IgD-negative memory B cell (primary cell): ENCODE data around the gene MAP2K6. TPM values are rescaled to one million over a fixed set of nuclear protein-coding genes. Genes with fewer than 3 reads are reported as not detected.
A peak's percentile ranks its signal among the peaks of the same experiment; 100 is the strongest.

Source experiments
- H3K27ac Mint-ChIP-seq, 3 donors: one replicate each; pipeline ENCODE4 v1.8.0; 2020 to 2022; ENCODE audit warnings: mild to moderate bottlenecking in 3 of 3, mixed read lengths in 3 of 3, moderate library complexity in 1 of 3
- H3K27me3 Mint-ChIP-seq: one replicate; pipeline ENCODE4 v1.8.0; 2021; ENCODE audit warnings: mixed read lengths
- H3K36me3 Mint-ChIP-seq: one replicate; pipeline ENCODE4 v1.8.0; 2020; ENCODE audit warnings: mild to moderate bottlenecking, mixed read lengths
- H3K4me1 Mint-ChIP-seq, 3 donors: one replicate each; pipeline ENCODE4 v1.8.0; 2020 to 2022; ENCODE audit warnings: mixed read lengths in 3 of 3, mild to moderate bottlenecking in 1 of 3
- H3K4me3 Mint-ChIP-seq, 4 donors: one replicate each; pipeline ENCODE4 v1.8.0; 2020 to 2022; ENCODE audit warnings: mild to moderate bottlenecking in 4 of 4, mixed read lengths in 4 of 4, moderate library complexity in 3 of 4
- H3K9me3 Mint-ChIP-seq, 3 donors: one replicate each; pipeline ENCODE4 v1.8.0; 2020 to 2021; ENCODE audit warnings: mixed read lengths in 3 of 3, mild to moderate bottlenecking in 1 of 3
- polyA plus RNA-seq: library from polyadenylated mRNA; unstranded; fragments of 300-500 nt; fragmentation: Illumina TruSeq; gene quantifications from one replicate; pipeline ENCODE4 v1.2.3, GENCODE V29; 2021

Gene MAP2K6
- polyA plus RNA-seq, 1 donor from 2014 or later = 7.5 TPM

DNA sequence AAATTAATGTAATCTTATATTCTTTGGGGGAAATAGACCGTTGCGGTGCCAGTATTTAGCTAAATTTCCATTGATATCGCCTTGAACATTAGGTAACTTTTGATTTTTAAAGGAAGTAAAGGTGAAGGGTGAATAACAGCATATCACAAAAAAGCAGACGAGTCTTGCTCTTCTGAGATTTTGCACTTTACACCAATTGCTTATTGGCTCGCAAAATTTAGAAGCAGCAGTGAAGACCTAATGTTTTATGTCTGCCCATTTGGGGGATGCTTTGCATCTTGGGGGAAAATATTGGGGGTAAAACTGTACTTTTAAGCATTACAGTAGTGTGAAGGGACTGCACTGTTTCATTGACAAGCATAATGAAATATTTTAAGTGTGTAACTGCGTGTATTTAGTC lies 934 bp downstream of the MAP2K6 start:
- Mint-ChIP-seq H3K27ac (no peak overlapping the region), H3K4me3 (no peak overlapping the region), H3K4me1 (peaks cover 0 to 5% (median 4%) of the 10 kb centered on the region in 3 donors), H3K27me3 (no peaks in the 10 kb centered on the region), H3K36me3 (peaks cover 2% of the 10 kb centered on the region), H3K9me3 (no peaks in the 10 kb centered on the region)

GRCh38 chr17:69417545-69418483 lies 3.3 kb downstream of the MAP2K6 start:
- no peak overlapping the region for H3K27ac Mint-ChIP-seq
- H3K27me3 Mint-ChIP-seq = no peaks in the 10 kb centered on the region
- no peaks in the 10 kb centered on the region for H3K9me3 Mint-ChIP-seq
- H3K4me1 Mint-ChIP-seq = peaks cover 4 to 10% (median 5%) of the 10 kb centered on the region in 3 donors
- H3K4me3 Mint-ChIP-seq = peak overlapping the region in 1 of 4 donors; percentile 39
- peaks cover 7% of the 10 kb centered on the region for H3K36me3 Mint-ChIP-seq

DNA sequence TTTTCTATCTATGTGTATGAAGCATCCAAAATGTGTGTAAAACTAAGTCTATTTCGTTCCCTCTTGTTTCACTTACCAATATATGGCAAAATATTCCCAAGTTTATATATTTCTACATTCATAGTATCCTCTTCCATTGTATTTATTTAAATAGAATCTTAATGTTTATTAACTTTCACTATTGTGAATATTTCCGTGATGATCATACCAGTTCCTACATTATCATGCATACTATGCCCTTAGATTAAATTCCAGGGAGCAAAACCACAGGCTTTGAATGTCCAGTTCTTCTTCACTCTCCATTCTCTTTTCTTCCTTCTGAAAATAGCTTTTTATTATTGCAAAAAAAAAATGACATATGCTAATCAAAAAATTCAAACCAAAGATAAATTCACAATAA lies 4.0 kb downstream of the MAP2K6 start:
- no peaks in the 10 kb centered on the region for H3K27me3 Mint-ChIP-seq
- H3K9me3 Mint-ChIP-seq = no peaks in the 10 kb centered on the region
- no peak overlapping the region for H3K27ac Mint-ChIP-seq
- H3K4me1 Mint-ChIP-seq = peaks cover 4 to 16% (median 8%) of the 10 kb centered on the region in 3 donors
- H3K4me3 Mint-ChIP-seq = peak overlapping the region in 1 of 4 donors; percentile 61
- peaks cover 7% of the 10 kb centered on the region for H3K36me3 Mint-ChIP-seq

DNA sequence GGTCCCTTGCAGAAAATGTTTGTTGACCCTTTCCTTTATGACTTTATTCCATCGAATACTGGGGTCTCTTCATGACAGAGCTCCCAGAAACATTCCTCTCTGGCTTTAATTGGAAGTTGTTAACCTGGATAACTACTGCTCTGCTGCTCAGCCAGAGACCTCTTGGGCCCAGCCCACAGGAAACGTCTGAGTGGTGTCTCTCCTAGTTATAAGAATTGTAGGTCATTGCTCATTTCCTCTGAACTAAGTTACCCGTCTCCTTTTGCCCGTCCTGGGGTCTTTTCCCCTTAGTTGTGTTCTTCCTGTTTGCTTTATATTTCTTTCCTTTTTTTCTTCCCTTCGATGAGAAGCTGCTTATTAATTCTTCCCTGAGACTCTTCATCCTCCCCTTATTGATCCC lies 9.0 kb downstream of the MAP2K6 start:
- peak overlapping the region in 1 of 4 donors; percentile 32 for H3K4me3 Mint-ChIP-seq
- peaks cover 14 to 23% (median 18%) of the 10 kb centered on the region in 3 donors for H3K4me1 Mint-ChIP-seq
- H3K9me3 Mint-ChIP-seq = no peaks in the 10 kb centered on the region
- no peaks in the 10 kb centered on the region for H3K27me3 Mint-ChIP-seq
- H3K27ac Mint-ChIP-seq = peak overlapping the region in 1 of 3 donors; percentile 81
- H3K36me3 Mint-ChIP-seq = peaks cover 7% of the 10 kb centered on the region

DNA sequence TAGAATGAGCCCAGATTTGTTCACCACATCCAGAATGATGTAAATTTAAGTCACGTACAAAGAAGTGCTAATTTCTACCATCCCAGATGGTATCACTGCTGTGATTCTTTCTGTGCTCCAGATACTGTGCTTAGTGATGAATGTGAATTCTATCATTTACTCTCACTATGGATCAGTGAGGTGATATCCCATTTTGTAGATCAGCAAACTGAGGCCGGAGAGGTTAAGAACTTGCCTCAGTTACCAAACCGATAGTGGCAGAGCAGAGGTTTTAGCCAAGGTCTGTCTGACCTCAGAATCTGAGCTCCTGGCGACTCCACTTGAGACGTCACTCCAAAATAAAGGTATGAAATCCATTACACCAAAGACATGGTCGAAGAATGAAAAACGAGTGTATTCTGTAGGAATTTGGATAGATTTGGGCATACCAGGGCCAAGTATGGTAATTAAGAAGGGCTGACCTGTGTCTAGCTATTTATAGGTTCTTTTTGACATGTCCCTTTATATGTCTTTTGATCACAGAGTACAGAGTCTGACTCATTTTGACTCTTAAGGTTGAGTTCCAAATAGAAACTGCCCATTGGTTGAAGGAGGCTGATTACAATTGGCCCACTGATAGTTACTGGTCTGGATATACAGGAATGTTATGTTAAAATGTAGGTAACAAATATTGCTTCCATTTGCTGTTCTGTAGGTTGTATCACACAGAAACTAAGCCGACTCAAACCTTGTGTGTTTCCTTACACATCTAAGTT lies 10.0 kb downstream of the MAP2K6 start:
- H3K27me3 Mint-ChIP-seq = no peaks in the 10 kb centered on the region
- peaks cover 7% of the 10 kb centered on the region for H3K36me3 Mint-ChIP-seq
- H3K27ac Mint-ChIP-seq = peak overlapping the region in 1 of 3 donors; percentile 81
- H3K4me3 Mint-ChIP-seq = no peak overlapping the region
- peaks cover 14 to 30% (median 21%) of the 10 kb centered on the region in 3 donors for H3K4me1 Mint-ChIP-seq
- H3K9me3 Mint-ChIP-seq = no peaks in the 10 kb centered on the region

DNA sequence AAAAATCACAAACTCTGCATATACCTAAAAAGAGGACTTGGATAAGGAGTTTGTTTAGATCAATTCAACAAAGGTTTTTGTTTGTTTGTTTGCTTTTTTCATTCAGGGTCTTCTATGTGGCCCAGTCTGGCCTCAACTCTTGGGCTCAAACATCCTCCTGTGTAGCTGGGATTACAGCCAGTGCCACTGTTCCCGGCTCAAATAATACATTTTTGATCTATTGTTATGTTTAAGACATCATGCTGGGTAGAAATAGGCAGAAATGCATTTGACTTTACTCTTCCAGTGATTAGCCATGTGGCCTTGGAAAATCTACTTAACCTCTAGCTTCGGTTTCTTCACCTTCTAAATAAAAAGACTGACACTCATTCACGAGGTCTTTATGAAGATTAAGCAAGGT lies 11.5 kb downstream of the MAP2K6 start:
- Mint-ChIP-seq H3K4me1 (peaks cover 15 to 37% (median 18%) of the 10 kb centered on the region in 3 donors), H3K27ac (no peak overlapping the region), H3K27me3 (no peaks in the 10 kb centered on the region)

GRCh38 chr17:69427486-69428197 lies 13.1 kb downstream of the MAP2K6 start:
- Mint-ChIP-seq H3K4me1 (peaks cover 13 to 32% (median 17%) of the 10 kb centered on the region in 3 donors), H3K36me3 (no peaks in the 10 kb centered on the region), H3K27me3 (no peaks in the 10 kb centered on the region), H3K9me3 (no peaks in the 10 kb centered on the region), H3K27ac (no peak overlapping the region), H3K4me3 (no peak overlapping the region)

More for the DNA sequence above, 11.5 kb downstream of the MAP2K6 start:
- Mint-ChIP-seq H3K9me3 (no peaks in the 10 kb centered on the region), H3K36me3 (peaks cover 1% of the 10 kb centered on the region), H3K4me3 (no peak overlapping the region)

- H3K36me3 Mint-ChIP-seq = no peaks in the 10 kb centered on the region
- peak overlapping the region in 1 of 4 donors; percentile 23 for H3K4me3 Mint-ChIP-seq
- H3K27ac Mint-ChIP-seq = no peak overlapping the region
- no peaks in the 10 kb centered on the region for H3K27me3 Mint-ChIP-seq
- peaks cover 0 to under 1% (median 0%) of the 10 kb centered on the region in 3 donors for H3K9me3 Mint-ChIP-seq
- peaks cover 16 to 28% (median 17%) of the 10 kb centered on the region in 3 donors for H3K4me1 Mint-ChIP-seq
Observed at GRCh38 chr17:69428252-69428980, 13.9 kb downstream of the MAP2K6 start.

DNA sequence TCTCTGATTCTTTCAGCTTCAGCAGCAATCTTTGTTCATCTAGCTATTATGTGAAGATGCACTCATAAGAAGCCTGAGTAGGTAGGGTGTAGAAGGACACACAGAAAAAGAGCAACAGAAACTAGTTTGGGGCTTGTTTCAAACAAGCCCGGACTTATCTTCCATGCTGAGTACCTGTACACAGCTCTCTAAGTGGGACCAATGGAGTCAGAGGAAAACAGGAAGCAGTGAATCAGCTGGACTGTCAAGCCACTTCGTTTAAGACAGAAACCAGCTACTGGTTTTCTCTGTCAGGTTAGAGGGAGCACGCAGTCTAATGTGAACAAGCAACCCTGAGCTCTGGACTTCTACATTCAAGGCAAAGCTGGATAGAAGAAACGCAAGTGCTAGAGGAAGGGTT lies 16.0 kb downstream of the MAP2K6 start:
- Mint-ChIP-seq H3K9me3 (peaks cover 0 to 3% (median 0%) of the 10 kb centered on the region in 3 donors), H3K27ac (peak overlapping the region in 1 of 3 donors; percentile 45), H3K4me1 (peaks cover 12 to 24% (median 17%) of the 10 kb centered on the region in 3 donors), H3K36me3 (no peaks in the 10 kb centered on the region), H3K27me3 (no peaks in the 10 kb centered on the region), H3K4me3 (no peak overlapping the region)

- Mint-ChIP-seq H3K27me3 (no peaks in the 10 kb centered on the region), H3K36me3 (no peaks in the 10 kb centered on the region), H3K27ac (no peak overlapping the region), H3K4me3 (no peak overlapping the region), H3K4me1 (peaks cover 9 to 22% (median 12%) of the 10 kb centered on the region in 3 donors), H3K9me3 (peaks cover 0 to 3% (median 0%) of the 10 kb centered on the region in 3 donors)
Observed at GRCh38 chr17:69431835-69432234, 17.3 kb downstream of the MAP2K6 start.

DNA sequence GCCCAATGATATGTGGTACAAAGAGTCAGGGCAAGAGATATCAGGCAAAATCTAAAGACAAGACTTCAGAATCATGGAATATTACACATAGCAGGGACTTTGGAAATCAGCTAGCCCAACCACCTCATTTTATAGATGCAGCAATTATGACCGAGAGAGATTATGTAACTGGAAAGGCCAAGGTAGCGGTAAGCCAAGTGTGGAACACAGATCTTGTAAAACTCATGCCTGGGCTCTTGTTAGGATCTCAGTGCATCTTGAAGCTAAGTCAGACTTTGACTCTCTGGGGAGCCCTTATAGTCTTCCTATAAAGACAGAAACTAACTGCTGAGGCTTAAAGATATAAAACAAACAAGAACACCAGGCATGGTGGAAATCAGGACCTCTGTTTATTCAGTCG lies 18.6 kb downstream of the MAP2K6 start:
- H3K9me3 Mint-ChIP-seq = peaks cover 0 to 3% (median 0%) of the 10 kb centered on the region in 3 donors
- no peak overlapping the region for H3K4me3 Mint-ChIP-seq
- H3K36me3 Mint-ChIP-seq = no peaks in the 10 kb centered on the region
- H3K27ac Mint-ChIP-seq = no peak overlapping the region
- H3K27me3 Mint-ChIP-seq = no peaks in the 10 kb centered on the region
- H3K4me1 Mint-ChIP-seq = peaks cover 6 to 20% (median 9%) of the 10 kb centered on the region in 3 donors

- Mint-ChIP-seq H3K27ac (no peak overlapping the region), H3K27me3 (no peaks in the 10 kb centered on the region), H3K4me1 (peaks cover 0 to 12% (median 6%) of the 10 kb centered on the region in 3 donors), H3K9me3 (peaks cover 0 to 3% (median 3%) of the 10 kb centered on the region in 3 donors), H3K36me3 (peaks cover 4% of the 10 kb centered on the region), H3K4me3 (no peak overlapping the region)
Observed at GRCh38 chr17:69434164-69434579, 19.7 kb downstream of the MAP2K6 start.

GRCh38 chr17:69435971-69436696 lies 21.6 kb downstream of the MAP2K6 start:
- peaks cover 3 to 5% (median 4%) of the 10 kb centered on the region in 3 donors for H3K9me3 Mint-ChIP-seq
- no peaks in the 10 kb centered on the region for H3K27me3 Mint-ChIP-seq
- H3K4me1 Mint-ChIP-seq = peaks cover 0 to 6% (median 3%) of the 10 kb centered on the region in 3 donors

More at GRCh38 chr17:69435971-69436696, 21.6 kb downstream of the MAP2K6 start:
- Mint-ChIP-seq H3K27ac (no peak overlapping the region), H3K36me3 (peaks cover 8% of the 10 kb centered on the region), H3K4me3 (no peak overlapping the region)
